Ammon's horn (tissue), 1 donor: ENCODE data around the gene VGF.
"Not testable (repeated sequence)": the region's sequence is repeated elsewhere in the genome, so short reads cannot be mapped to it uniquely, and the experiment has no call there.

Source experiments
- DNase-seq: peaks from one replicate; pipeline ENCODE4 v3.0.0-alpha.2; 2016; ENCODE audit warnings: low spot score

The VGF gene

GRCh38 chr7:101115215-101115614 lies 50.2 kb downstream of the VGF start:
- DNase-seq = no peak

- no peak for DNase-seq
Observed at GRCh38 chr7:101114492-101114891, 50.9 kb downstream of the VGF start.

- no peak for DNase-seq
Observed at GRCh38 chr7:101113836-101114235, 51.5 kb downstream of the VGF start.

- DNase-seq = not testable (repeated sequence)
Observed at GRCh38 chr7:101113140-101113539, 52.2 kb downstream of the VGF start.
